Umbilical cord (tissue), 2 donors: ENCODE results near the gene MIAT. TPM values are rescaled to one million over a fixed set of nuclear protein-coding genes. Genes with fewer than 3 reads are reported as not detected.

Experiments
- DNase-seq: peaks from one replicate; pipeline ENCODE4 v3.0.0-alpha.2; 2015; ENCODE audit warnings: low spot score
- total RNA-seq: library from RNA; depleted of rRNA; stranded (reverse); fragments of >200 nt; gene quantifications from one replicate; pipeline ENCODE4 v1.2.3, GENCODE V29; 2014; ENCODE audit warnings: low replicate concordance; ENCODE audit not compliant: insufficient read depth

The MIAT gene
- total RNA-seq, 1 donor from 2014 or later: 3.6 TPM

- DNase-seq: no peak
These were observed 24.8 kb upstream of the MIAT start for GRCh38 chr22:26632422-26633155.

GRCh38 chr22:26634189-26634588 is 23.2 kb upstream of the MIAT start:
- DNase-seq: no peak

GRCh38 chr22:26635117-26635516 is 22.3 kb upstream of the MIAT start:
- DNase-seq: no peak

GRCh38 chr22:26636296-26636695 is 21.1 kb upstream of the MIAT start:
- no peak for DNase-seq

GRCh38 chr22:26642465-26643417 is 14.6 kb upstream of the MIAT start:
- no peak for DNase-seq

- no peak for DNase-seq
These were observed 13.8 kb upstream of the MIAT start for GRCh38 chr22:26643418-26644100.

GRCh38 chr22:26646158-26646557 is 11.2 kb upstream of the MIAT start:
- peak; percentile 43 for DNase-seq

- no peak for DNase-seq
These were observed 9.3 kb upstream of the MIAT start for GRCh38 chr22:26648011-26648497.

- peak; percentile 70 for DNase-seq
These were observed 8.6 kb upstream of the MIAT start for GRCh38 chr22:26648528-26649388.

GRCh38 chr22:26650722-26651421 is 6.5 kb upstream of the MIAT start:
- no peak for DNase-seq

GRCh38 chr22:26651815-26652214 is 5.6 kb upstream of the MIAT start:
- DNase-seq: no peak

- DNase-seq: no peak
These were observed 773 bp downstream of the MIAT start for GRCh38 chr22:26658161-26658560.

- peak; percentile 74 for DNase-seq
These were observed 1.5 kb downstream of the MIAT start for GRCh38 chr22:26658671-26659478.

GRCh38 chr22:26660356-26660755 is 3.0 kb downstream of the MIAT start:
- DNase-seq: no peak

GRCh38 chr22:26660961-26661578 is 3.7 kb downstream of the MIAT start:
- no peak for DNase-seq

GRCh38 chr22:26662160-26662559 is 4.8 kb downstream of the MIAT start:
- no peak for DNase-seq

GRCh38 chr22:26663374-26663923 is 6.1 kb downstream of the MIAT start:
- no peak for DNase-seq

- peak; percentile 65 for DNase-seq
These were observed 8.4 kb downstream of the MIAT start for GRCh38 chr22:26665813-26666231.

- no peak for DNase-seq
These were observed 9.8 kb downstream of the MIAT start for GRCh38 chr22:26667140-26667539.
